SU-DHL-6 (cell line): Measurements from ENCODE around the gene ZNF175.

Source experiments
- CTCF ChIP-seq: fragments of 200-600 bp; sonication (generic); IDR thresholded peaks from one replicate; pipeline ENCODE4 v1.5.1; 2017; ENCODE audit warnings: antibody characterized with exemption, mild to moderate bottlenecking, low read length, moderate library complexity; ENCODE audit not compliant: insufficient read depth, poor library complexity, severe bottlenecking
- EZH2phosphoT487 ChIP-seq: fragments of 200-600 bp; sonication (generic), shearing (Covaris generic); conservative IDR thresholded peaks from 2 replicates; pipeline ENCODE4 v1.6.1; 2018; ENCODE audit warnings: mild to moderate bottlenecking, antibody characterized with exemption, low read length, moderate library complexity, mixed read lengths

- TF ChIP-seq EZH2phosphoT487, result no peak
- TF ChIP-seq CTCF, result no peak
These were observed 21.4 kb downstream of the ZNF175 start for GRCh38 chr19:51592521-51592920.
